H1 (cell line): ENCODE results near the gene SMIM24. TPM values are rescaled to one million over a fixed set of nuclear protein-coding genes. Genes with fewer than 3 reads are reported as not detected.

Experiments
- CTCF ChIA-PET: fragments of 300-600 bp; sonication (Branson Sonifier 250); formaldehyde crosslinking; loops from one replicate; lab custom pipeline; 2021; ENCODE audit not compliant: partially characterized antibody; lab: Charles Lee
- POLR2A ChIA-PET: fragments of 300-600 bp; sonication (Branson Sonifier 250); formaldehyde crosslinking; loops from one replicate; lab custom pipeline; 2021; ENCODE audit warnings: inconsistent platforms; ENCODE audit not compliant: partially characterized antibody; lab: Charles Lee
- DNase-seq, 2 experiments: peaks; one replicate each; pipeline versions ENCODE4 v3.0.0 to v3.0.0-alpha.2; 2010 to 2022; ENCODE audit warnings: low spot score in 2 of 2, low read depth in 1 of 2, mixed read lengths in 1 of 2
- FAIRE-seq: peaks from 2 replicates; lab custom pipeline; 2011; peaks lifted over from hg19 to GRCh38; lab: Jason Lieb, UNC
- H2AFZ ChIP-seq: 2 replicates; pipeline ENCODE4 v1.8.1; 2012; ENCODE audit warnings: low read length, inconsistent platforms
- H2AK5ac ChIP-seq: 2 replicates; pipeline ENCODE4 v1.6.1; 2013; ENCODE audit warnings: low read depth, low read length
- H2BK120ac ChIP-seq: replicated peaks from 2 replicates; pipeline ENCODE3; 2013; ENCODE audit warnings: low read depth, low read length, inconsistent platforms
- H2BK12ac ChIP-seq: 2 replicates; pipeline ENCODE4 v1.6.1; 2013; ENCODE audit warnings: low read depth, low read length
- H2BK15ac ChIP-seq: 2 replicates; pipeline ENCODE4 v1.6.1; 2013; ENCODE audit warnings: low read length
- H2BK20ac ChIP-seq: 2 replicates; pipeline ENCODE4 v1.6.1; 2013; ENCODE audit warnings: low read length
- H2BK5ac ChIP-seq: 2 replicates; pipeline ENCODE4 v1.6.1; 2013; ENCODE audit warnings: low read depth, low read length
- H3K14ac ChIP-seq: 2 replicates; pipeline ENCODE4 v1.6.1; 2013; ENCODE audit warnings: inconsistent platforms; ENCODE audit not compliant: insufficient read length
- H3K18ac ChIP-seq: 2 replicates; pipeline ENCODE4 v1.6.1; 2013; ENCODE audit warnings: low read length; ENCODE audit errors: extremely low read depth
- H3K23ac ChIP-seq: 2 replicates; pipeline ENCODE4 v1.6.1; 2013; ENCODE audit warnings: inconsistent platforms; ENCODE audit not compliant: insufficient read length
- H3K23me2 ChIP-seq: 2 replicates; pipeline ENCODE4 v1.6.1; 2013; ENCODE audit warnings: low read depth, low read length
- H3K27ac ChIP-seq: 2 replicates; pipeline ENCODE4 v1.6.1; 2011; ENCODE audit warnings: low read depth, low read length, inconsistent platforms
- H3K27me3 ChIP-seq, 4 experiments: replicated peaks in 1 of 4; 1 replicate in 1 of 4; 2 replicates in 3 of 4; pipeline versions ENCODE4 v1.6.1 to v1.8.1; 2011 to 2013; ENCODE audit warnings: low read length in 3 of 4, mild to moderate bottlenecking in 3 of 4, inconsistent platforms in 2 of 4, mixed read lengths in 2 of 4, moderate library complexity in 1 of 4; ENCODE audit not compliant: control insufficient read depth in 3 of 4, insufficient read depth in 3 of 4; ENCODE audit errors: extremely low read depth in 1 of 4
- H3K36me3 ChIP-seq, 4 experiments: 2 replicates each; pipeline versions ENCODE4 v1.6.1 to v1.8.1; 2011 to 2013; ENCODE audit warnings: mild to moderate bottlenecking in 4 of 4, low read length in 3 of 4, moderate library complexity in 2 of 4, control low read depth in 1 of 4, inconsistent platforms in 1 of 4; ENCODE audit not compliant: insufficient read depth in 4 of 4, control insufficient read depth in 2 of 4
- H3K4ac ChIP-seq: replicated peaks from 2 replicates; pipeline ENCODE3; 2013; ENCODE audit warnings: low read length, low read depth, mixed read lengths, inconsistent platforms; ENCODE audit not compliant: insufficient read length
- H3K4me1 ChIP-seq, 4 experiments: replicated peaks in 1 of 4; 1 replicate in 1 of 4; 2 replicates in 3 of 4; pipeline versions ENCODE4 v1.6.1 to v1.8.1; 2011 to 2013; ENCODE audit warnings: low read length in 3 of 4, inconsistent platforms in 2 of 4, mixed read lengths in 1 of 4; ENCODE audit not compliant: insufficient read depth in 4 of 4, control insufficient read depth in 3 of 4
- H3K4me2 ChIP-seq, 2 experiments: 2 replicates each; pipeline versions ENCODE4 v1.6.1 to v1.8.1; 2011 to 2013; ENCODE audit warnings: low read depth in 2 of 2, low read length in 2 of 2, control low read depth in 1 of 2, inconsistent platforms in 1 of 2, mild to moderate bottlenecking in 1 of 2; ENCODE audit not compliant: insufficient read depth in 1 of 2
- H3K4me3 ChIP-seq, 4 experiments: fragments of 200-600, 300-600 bp in 1 of 4; sonication (generic), shearing (Covaris generic), sonication (Bioruptor Twin) in 1 of 4; 2 replicates each; pipeline versions ENCODE4 v1.5.1 to v1.8.1; 2011 to 2016; ENCODE audit warnings: low read length in 4 of 4, low read depth in 3 of 4, control low read depth in 2 of 4, inconsistent platforms in 2 of 4, mild to moderate bottlenecking in 2 of 4, mixed read lengths in 1 of 4, moderate library complexity in 1 of 4; ENCODE audit not compliant: insufficient read depth in 2 of 4; ENCODE audit errors: extremely low read depth in 1 of 4
- H3K56ac ChIP-seq: replicated peaks from 2 replicates; pipeline ENCODE3; 2013; ENCODE audit warnings: low read depth, mild to moderate bottlenecking, mixed read lengths, low read length, inconsistent platforms; ENCODE audit not compliant: insufficient read length
- H3K79me1 ChIP-seq: 2 replicates; pipeline ENCODE4 v1.6.1; 2013; ENCODE audit warnings: low read depth, low read length, control low read depth
- H3K79me2 ChIP-seq, 2 experiments: 2 replicates each; pipeline versions ENCODE4 v1.6.1 to v1.8.1; 2012 to 2013; ENCODE audit warnings: low read length in 2 of 2, mild to moderate bottlenecking in 2 of 2, inconsistent platforms in 1 of 2; ENCODE audit not compliant: insufficient read depth in 2 of 2, control insufficient read depth in 1 of 2
- H3K9ac ChIP-seq, 4 experiments: replicated peaks in 1 of 4; 1 replicate in 1 of 4; 2 replicates in 3 of 4; pipeline versions ENCODE4 v1.6.1 to v1.8.1; 2011 to 2013; ENCODE audit warnings: low read depth in 3 of 4, low read length in 3 of 4, control low read depth in 2 of 4, mild to moderate bottlenecking in 2 of 4, moderate library complexity in 2 of 4, inconsistent platforms in 1 of 4; ENCODE audit errors: extremely low read depth in 1 of 4
- H3K9me3 ChIP-seq, 2 experiments: 2 replicates each; pipeline versions ENCODE4 v1.6.1 to v1.8.1; 2012 to 2013; ENCODE audit warnings: mild to moderate bottlenecking in 2 of 2, moderate library complexity in 2 of 2, control low read depth in 1 of 2, inconsistent platforms in 1 of 2, low read depth in 1 of 2, low read length in 1 of 2, mixed read lengths in 1 of 2; ENCODE audit not compliant: insufficient read depth in 2 of 2
- H4K20me1 ChIP-seq, 2 experiments: replicated peaks in 1 of 2; 2 replicates each; pipeline versions ENCODE3 to v1.8.1; 2011 to 2013; ENCODE audit warnings: inconsistent platforms in 2 of 2, low read length in 2 of 2, mild to moderate bottlenecking in 1 of 2; ENCODE audit not compliant: insufficient read depth in 2 of 2, control insufficient read depth in 1 of 2
- H4K5ac ChIP-seq: 2 replicates; pipeline ENCODE4 v1.6.1; 2013; ENCODE audit warnings: low read length, low read depth, mixed read lengths, inconsistent platforms; ENCODE audit not compliant: insufficient read length
- H4K8ac ChIP-seq: 2 replicates; pipeline ENCODE4 v1.8.0; 2013; ENCODE audit warnings: mild to moderate bottlenecking, moderate library complexity, low read length, inconsistent platforms; ENCODE audit not compliant: insufficient read depth; ENCODE audit errors: extremely low read depth
- H4K91ac ChIP-seq: replicated peaks from 2 replicates; pipeline ENCODE3; 2013; ENCODE audit warnings: low read length, mixed read lengths, inconsistent platforms; ENCODE audit not compliant: insufficient read length
- BCL11A ChIP-seq, 2 experiments: IDR thresholded peaks; one replicate each; pipeline ENCODE4 v1.6.1; 2011; ENCODE audit warnings: low read depth in 2 of 2, low read length in 2 of 2, mild to moderate bottlenecking in 2 of 2
- CBX8 ChIP-seq: fragments of 300-800, 300-1000 bp; sonication (generic); IDR thresholded peaks from 2 replicates; pipeline ENCODE4 v1.7.1; 2016; ENCODE audit warnings: low read depth, low read length, borderline replicate concordance
- CREB1 ChIP-seq: IDR thresholded peaks from 2 replicates; pipeline ENCODE4 v1.6.1; 2012; ENCODE audit warnings: inconsistent platforms
- EP300 ChIP-seq, 2 experiments: IDR thresholded peaks; 1 replicate in 1 of 2; 2 replicates in 1 of 2; pipeline ENCODE4 v1.6.1; 2011 to 2012; ENCODE audit warnings: low read depth in 2 of 2, low read length in 2 of 2, mild to moderate bottlenecking in 2 of 2, borderline replicate concordance in 1 of 2, inconsistent platforms in 1 of 2, moderate library complexity in 1 of 2
- GABPA ChIP-seq: IDR thresholded peaks from 2 replicates; pipeline ENCODE4 v1.6.1; 2011; ENCODE audit warnings: mild to moderate bottlenecking, low read length, moderate library complexity, borderline replicate concordance; ENCODE audit not compliant: insufficient read depth
- MAX ChIP-seq: IDR thresholded peaks from 2 replicates; pipeline ENCODE4 v1.6.1; 2012; ENCODE audit warnings: inconsistent platforms
- SIN3A ChIP-seq, 2 experiments: IDR thresholded peaks in 1 of 2; conservative IDR thresholded peaks in 1 of 2; 2 replicates each; pipeline ENCODE4 v1.6.1; 2011 to 2012; ENCODE audit warnings: low read length in 2 of 2, improper control_type of control experiment in 1 of 2, low read depth in 1 of 2, mild to moderate bottlenecking in 1 of 2
- SIX5 ChIP-seq: IDR thresholded peaks from 2 replicates; pipeline ENCODE4 v1.6.1; 2011; ENCODE audit warnings: mild to moderate bottlenecking, low read depth, low read length
- TAF7 ChIP-seq: optimal IDR thresholded peaks from 2 replicates; pipeline ENCODE3; 2011; ENCODE audit warnings: low read depth, mild to moderate bottlenecking, inconsistent platforms, low read length, moderate library complexity, borderline replicate concordance
- ZNF274 ChIP-seq: IDR thresholded peaks from 2 replicates; pipeline ENCODE4 v1.7.0; 2012; ENCODE audit warnings: low read length, borderline replicate concordance; ENCODE audit errors: extremely low read depth
- WGBS, 2 experiments: shearing (Covaris generic) in 1 of 2; methylation state at CpG; one replicate each; pipeline versions ENCODE4 v1.1.6 to v1.1.7; 2013 to 2015; ENCODE audit warnings: low lambda C conversion rate in 2 of 2, mixed read lengths in 2 of 2, inconsistent platforms in 1 of 2, low coverage in 1 of 2, missing lambda C conversion rate in 1 of 2; ENCODE audit not compliant: insufficient replicate concordance in 2 of 2, insufficient coverage in 1 of 2, insufficient read length in 1 of 2; ENCODE audit errors: extremely low coverage in 1 of 2, missing lambda C conversion rate in 1 of 2; 5-methylcytosine and 5-hydroxymethylcytosine counted together
- polyA plus RNA-seq, 7 experiments: library from polyadenylated mRNA; depleted of rRNA in 3 of 7; stranded (reverse) in 5 of 7; unstranded in 2 of 7; fragments of >200 nt in 5 of 7; fragments of 200-250 nt in 2 of 7; gene quantifications; 1 replicate in 5 of 7; 2 replicates in 1 of 7; 4 replicates in 1 of 7; pipeline versions ENCODE4 v1.2.1 to v1.2.3, GENCODE V29; 2011 to 2013; ENCODE audit warnings: missing spikeins in 2 of 7, mixed read lengths in 2 of 7
- total RNA-seq: library from RNA; stranded (reverse); fragmentation: NEBNext Ultra II Directional; extraction: Animal tissue kit (Norgen Biotek cat#: 25700); gene quantifications from 2 replicates; pipeline ENCODE4 v1.2.1, GENCODE V29; 2021

Gene SMIM24
- total and polyA plus RNA-seq, 2 of the 8 experiments (the other 6 are each of a cell fraction or from before 2014, with no cell fraction given): 3.8 to 4.5 TPM

- H3K4me1 ChIP-seq: peaks cover 0 to 7% (median 5%) of the 10 kb centered on the region in 4 experiments; a peak in 6 of 7 replicates
- H4K91ac ChIP-seq: peak overlapping the region; percentile 37
- no peak overlapping the region for H3K14ac ChIP-seq
- peaks cover 40% of the 10 kb centered on the region for H3K79me1 ChIP-seq
- H2BK15ac ChIP-seq: 0 out of 2 replicates have a peak overlapping the region, but pooled peaks have one; percentile 16
- H3K18ac ChIP-seq: no peak overlapping the region
- H3K4me3 ChIP-seq: no peak overlapping the region
- H2AFZ ChIP-seq: no peak overlapping the region
- no peaks in the 10 kb centered on the region for H3K23me2 ChIP-seq
- 84% methylated on average over 22 of the region's 23 CpGs; no CpG with 5 or more reads in 1 of the 2 experiments for WGBS, 2 experiments
- ChIA-PET POLR2A (interaction anchor here (1.2 to 1.6 kb wide), 3 partner anchors 8 to 26 kb away, joined by 5 to 7 read pairs (median 5); partner anchors contain the start of gene TEKTIP1), CTCF (interaction anchor here (0.9 to 5.4 kb wide), 8 partner anchors 8 to 384 kb away, joined by 3 to 28 read pairs (median 5); partner anchors contain the start of gene TEKTIP1)
- FAIRE-seq (no peak), DNase-seq (no peak)
- no peak overlapping the region; the same call in 1 of the 2 replicates for H2AK5ac ChIP-seq
- H3K9ac ChIP-seq: no peak overlapping the region
- H3K9me3 ChIP-seq: no peaks in the 10 kb centered on the region
- H4K8ac ChIP-seq: peak overlapping the region; percentile 59; the same call in 1 of the 2 replicates
- no peak overlapping the region for H3K4ac ChIP-seq
- peak overlapping the region; percentile 78 for H2BK5ac ChIP-seq
- no peaks in the 10 kb centered on the region; a peak in 2 of 8 replicates for H3K36me3 ChIP-seq
- H2BK20ac ChIP-seq: no peak overlapping the region
- H4K5ac ChIP-seq: no peak overlapping the region
- H3K56ac ChIP-seq: no peak overlapping the region
- no peak overlapping the region for H2BK12ac ChIP-seq
- no peaks in the 10 kb centered on the region for H3K27me3 ChIP-seq
- H3K79me2 ChIP-seq: peaks cover 0 to 81% of the 10 kb centered on the region in 2 experiments; a peak in 2 of 4 replicates
- peaks cover 12 to 31% of the 10 kb centered on the region in 2 experiments for H4K20me1 ChIP-seq
- no peak overlapping the region for H2BK120ac ChIP-seq
- H3K4me2 ChIP-seq: no peak overlapping the region
- H3K27ac ChIP-seq: no peak overlapping the region
- H3K23ac ChIP-seq: no peak overlapping the region
- TF ChIP-seq BCL11A (IDR thresholded peaks at IDR 0.05; ENCODE audit: low read depth in 2 of 2, low read length in 2 of 2) (no peak), EP300 (IDR thresholded peaks at IDR 0.05; ENCODE audit: borderline replicate concordance in 1 of 2, low read depth in 2 of 2, low read length in 2 of 2) (no peak), GABPA (no peak), TAF7 (no peak), SIN3A (conservative IDR thresholded peaks at IDR 0.05 in 1 of 2, IDR thresholded peaks at IDR 0.05 in 1 of 2; ENCODE audit: low read depth in 1 of 2, low read length in 2 of 2) (no peak), ZNF274 (no peak), CREB1 (no peak), MAX (no peak), SIX5 (no peak), CBX8 (no peak)
These were observed 33.2 kb upstream of the SMIM24 start for GRCh38 chr19:3513229-3514140.
